SW 1271 (cell line): ENCODE data around the gene CAP2.
A peak's percentile ranks its signal among the peaks of the same experiment; 100 is the strongest.
"Not testable (repeated sequence)": the region's sequence is repeated elsewhere in the genome, so short reads cannot be mapped to it uniquely, and the experiment has no call there.

ENCODE experiments used
- DNase-seq, 2 experiments: peaks; one replicate each; lab custom pipeline; 2025; lab: John Stamatoyannopoulos, UW

CAP2 gene

DNA sequence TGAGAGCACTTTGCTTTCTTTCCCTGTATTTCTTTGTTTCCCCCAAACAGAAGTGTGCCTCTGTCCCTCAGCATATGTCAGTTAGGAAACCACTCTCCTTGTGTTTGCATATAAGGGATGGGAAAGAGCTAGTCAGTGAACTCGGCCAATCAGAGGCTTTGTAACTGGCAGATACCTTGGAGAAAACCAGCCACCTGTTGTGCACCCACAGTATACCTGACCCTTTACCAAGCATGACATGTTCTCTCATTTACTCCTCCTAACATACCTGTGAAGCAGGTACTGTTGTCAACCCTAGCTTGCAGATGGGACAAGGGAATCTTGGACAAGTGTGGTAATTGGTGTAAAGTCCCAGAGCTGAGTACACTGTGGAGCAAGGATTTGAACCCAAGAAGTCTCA, 110.6 kb downstream of the CAP2 start:
- no peak for DNase-seq

DNA sequence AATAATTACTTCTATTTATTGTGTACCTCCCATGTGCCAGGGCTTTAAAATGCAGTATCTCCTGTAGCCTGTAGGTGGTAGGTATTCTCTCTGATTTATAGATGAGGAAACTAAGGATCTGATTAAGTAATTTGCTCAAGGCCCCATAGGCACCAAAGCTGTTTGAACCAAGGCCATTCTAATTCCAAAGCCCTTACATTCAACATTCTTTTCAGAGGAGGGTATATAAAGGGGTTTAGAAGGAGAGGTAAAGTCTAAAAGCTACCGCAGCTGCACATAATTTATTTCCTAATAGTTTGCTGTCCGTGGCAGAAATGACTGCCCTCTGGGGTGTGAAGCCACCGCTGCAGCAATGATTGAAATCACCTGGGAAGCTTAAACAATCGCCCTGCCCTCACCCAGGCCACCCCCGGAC, 111.7 kb downstream of the CAP2 start:
- peak in 1 of 2 experiments; percentile 42 for DNase-seq

DNA sequence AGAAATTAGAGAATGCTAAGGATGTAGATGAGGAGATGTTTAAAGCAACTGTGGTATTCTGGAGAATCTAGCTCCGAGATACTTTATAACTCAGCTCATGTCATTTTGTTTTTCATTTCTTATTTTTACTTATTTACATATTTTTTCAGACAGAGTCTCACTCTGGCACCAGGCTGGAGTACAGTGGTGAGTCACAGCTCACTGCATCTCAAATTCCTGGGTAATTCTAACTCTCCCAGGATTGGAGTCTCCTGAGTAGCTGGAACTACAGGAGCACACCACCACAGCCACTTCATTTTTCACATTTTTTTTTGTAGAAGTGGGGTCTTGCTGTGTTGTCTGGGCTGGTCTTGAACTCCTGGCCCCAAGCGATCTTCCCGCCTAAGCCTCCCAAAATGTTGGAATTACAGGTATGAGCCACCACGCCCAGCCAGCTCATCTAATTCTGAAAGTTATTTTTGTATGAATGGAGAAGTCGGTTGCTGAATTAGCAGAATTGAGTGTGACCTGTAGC, 112.4 kb downstream of the CAP2 start:
- no peak for DNase-seq

DNA sequence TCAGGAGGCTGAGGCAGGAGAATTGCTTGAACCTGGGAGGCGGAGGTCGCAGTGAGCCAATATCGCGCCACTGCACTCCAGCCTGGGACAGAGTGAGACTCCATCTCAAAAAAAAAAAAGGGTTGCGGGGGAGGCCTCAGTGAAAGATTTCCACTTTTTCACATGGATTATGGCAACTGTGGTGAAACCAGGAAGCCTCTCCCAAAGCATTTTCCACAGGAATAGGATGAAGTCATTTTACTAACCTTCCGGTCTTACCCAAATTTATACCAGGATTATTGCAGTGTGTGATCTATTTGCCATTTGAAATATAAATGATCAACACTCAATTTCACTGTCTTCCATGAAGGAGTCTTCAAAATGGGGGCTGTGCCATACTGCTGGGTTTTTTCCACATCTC, 113.1 kb downstream of the CAP2 start:
- no peak for DNase-seq

DNA sequence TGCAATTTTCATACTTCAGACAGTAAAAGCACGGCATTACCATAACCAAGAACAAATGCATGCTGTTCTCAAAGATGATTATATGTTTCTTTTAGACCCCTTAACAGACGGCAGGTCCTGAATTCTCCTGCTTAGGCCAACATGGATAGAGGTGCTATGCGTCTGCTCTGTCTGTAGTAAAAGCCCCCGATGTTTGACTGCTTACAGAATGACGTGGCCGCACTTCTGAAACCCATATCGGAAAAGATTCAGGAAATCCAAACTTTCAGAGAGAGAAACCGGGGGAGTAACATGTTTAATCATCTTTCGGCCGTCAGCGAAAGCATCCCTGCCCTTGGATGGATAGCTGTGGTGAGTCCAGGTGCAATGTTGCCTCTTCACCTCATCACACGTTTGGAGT, 113.6 kb downstream of the CAP2 start:
- DNase-seq: no peak

DNA sequence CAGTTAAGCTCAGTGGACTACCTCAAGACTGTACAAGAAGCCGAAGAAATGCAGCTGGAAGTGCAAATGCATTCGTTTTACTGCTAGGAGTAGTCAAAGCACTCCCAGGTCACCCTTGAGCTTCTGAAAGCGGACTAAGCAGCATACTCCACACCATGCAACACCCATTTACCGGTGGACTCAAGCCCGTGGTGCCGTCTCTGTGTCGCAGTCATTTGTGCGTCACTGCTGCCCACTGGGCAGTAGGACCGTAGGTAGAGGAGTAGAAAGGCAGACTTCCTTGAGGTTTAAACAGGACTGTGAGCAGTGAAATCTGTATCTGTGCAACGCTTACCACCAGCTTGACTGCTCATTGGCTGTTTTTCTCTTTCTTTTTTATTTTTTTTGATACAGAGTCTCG, 117.7 kb downstream of the CAP2 start:
- no peak for DNase-seq

DNA sequence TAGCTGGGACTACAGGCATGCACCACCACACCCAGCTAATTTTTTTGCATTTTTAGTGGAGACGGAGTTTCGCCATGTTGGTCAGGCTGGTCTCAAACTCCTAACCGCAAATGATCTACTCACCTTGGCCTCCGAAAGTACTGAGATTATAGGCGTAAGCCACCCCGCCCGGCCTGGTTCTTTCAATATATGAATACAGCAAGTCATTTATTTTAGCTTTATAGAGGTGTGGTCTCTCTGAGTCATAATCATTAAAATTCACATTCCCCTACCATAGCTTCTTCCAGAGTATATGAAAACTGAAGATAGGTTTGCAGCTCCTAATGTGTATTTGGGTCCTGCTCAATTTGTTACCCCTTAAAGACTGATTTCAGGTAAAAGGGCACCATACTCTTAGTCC, 118.2 kb downstream of the CAP2 start:
- DNase-seq: no peak

DNA sequence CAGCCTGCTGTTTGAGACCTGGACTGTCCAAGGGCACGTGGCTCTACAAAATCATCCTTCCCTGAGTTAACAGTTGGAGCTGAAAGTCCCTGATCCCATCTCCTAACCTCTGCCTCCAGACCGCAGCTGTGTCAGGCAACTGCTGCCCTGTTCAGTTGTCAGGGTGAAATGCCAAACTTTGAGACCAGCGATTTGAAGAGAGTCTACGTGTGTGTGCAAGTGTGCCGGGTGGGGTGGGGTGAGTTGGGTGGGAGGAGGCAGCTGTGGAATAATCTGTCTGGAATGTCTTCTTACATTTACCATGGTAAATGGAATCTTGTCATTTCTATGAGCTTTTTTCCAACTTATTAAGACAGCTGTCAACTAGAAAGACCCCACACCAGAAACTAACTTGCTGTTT, 125.7 kb downstream of the CAP2 start:
- no peak for DNase-seq

DNA sequence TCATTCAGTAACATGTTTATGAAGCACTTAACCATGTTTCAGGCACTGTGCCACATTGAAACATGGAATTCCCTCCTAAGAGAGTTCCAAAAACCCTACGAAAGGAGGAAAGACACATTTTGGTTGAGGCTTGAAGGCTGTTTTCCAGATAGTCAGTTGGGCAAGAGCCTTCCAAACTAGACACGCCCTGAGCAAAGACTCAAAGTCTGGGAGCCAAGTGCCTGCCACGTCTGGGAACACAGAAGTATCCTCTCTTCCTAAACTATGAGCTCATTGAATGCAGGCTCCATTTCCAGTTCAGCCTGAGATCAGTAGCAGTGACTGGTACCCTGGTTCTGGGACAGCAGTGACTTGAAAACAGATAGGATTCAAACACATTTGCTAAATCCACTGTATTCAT, 132.2 kb downstream of the CAP2 start:
- DNase-seq: no peak

DNA sequence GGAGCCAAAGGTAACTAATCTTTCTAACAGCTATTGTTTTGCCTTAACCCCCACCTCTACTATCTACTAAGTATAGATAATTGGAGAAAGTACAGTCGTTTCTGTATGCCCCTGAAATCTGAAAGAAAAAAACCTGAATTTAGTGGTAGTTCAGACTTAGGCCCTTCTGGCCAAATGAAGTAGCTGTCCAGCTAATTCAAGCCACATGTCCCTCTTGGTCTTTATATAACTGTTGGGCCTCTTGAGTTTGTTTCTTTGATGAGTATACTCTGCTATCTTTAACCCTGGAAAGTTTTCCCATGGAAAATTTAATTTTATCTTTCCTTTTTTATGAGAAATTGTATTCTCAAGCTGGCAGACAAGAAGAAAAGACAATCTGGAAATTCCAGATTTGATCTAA, 133.7 kb downstream of the CAP2 start:
- DNase-seq: no peak

DNA sequence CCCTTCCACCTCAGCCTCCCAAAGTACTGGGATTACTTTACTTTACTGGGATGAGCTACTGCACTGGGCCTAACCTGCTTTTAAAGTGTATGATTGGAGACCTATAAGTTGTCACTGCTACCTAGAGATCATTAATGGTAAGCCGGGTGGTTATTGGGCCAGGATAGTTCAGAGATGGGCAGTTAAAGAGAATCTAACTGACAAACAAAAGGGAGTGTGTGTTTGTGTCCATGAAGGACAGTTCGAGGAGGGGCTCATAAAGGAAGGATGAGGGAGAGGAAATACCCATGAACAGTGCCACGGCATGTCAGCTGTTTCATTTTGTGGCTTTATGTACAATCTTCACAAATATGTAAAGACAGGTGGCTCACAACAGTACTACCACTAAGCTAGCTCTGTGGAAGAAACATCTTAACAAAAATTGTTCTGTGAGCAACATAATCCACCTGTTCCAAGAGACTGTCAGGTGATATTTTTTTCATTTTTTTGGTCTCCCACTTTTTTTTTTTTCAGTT, 137.0 kb downstream of the CAP2 start:
- no peak for DNase-seq

DNA sequence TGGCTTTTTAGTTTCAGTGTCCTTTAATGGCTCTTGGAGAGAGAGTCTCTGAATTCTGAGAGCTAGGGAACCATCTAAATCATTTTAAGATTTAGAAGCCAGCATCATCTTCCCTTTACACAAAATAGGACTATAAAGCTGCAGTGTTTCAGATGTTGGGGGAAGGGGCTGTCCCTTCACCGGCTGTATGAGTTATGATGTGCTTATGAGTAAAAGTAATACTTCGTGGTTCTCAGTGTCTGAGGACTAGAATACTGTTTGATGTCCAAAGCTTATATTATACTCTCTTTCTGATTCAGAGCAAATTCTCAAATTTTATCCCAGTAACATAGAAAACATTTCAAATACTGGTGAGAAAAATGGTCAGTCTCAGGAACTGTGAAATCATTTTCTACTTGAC, 143.2 kb downstream of the CAP2 start:
- DNase-seq: no peak

DNA sequence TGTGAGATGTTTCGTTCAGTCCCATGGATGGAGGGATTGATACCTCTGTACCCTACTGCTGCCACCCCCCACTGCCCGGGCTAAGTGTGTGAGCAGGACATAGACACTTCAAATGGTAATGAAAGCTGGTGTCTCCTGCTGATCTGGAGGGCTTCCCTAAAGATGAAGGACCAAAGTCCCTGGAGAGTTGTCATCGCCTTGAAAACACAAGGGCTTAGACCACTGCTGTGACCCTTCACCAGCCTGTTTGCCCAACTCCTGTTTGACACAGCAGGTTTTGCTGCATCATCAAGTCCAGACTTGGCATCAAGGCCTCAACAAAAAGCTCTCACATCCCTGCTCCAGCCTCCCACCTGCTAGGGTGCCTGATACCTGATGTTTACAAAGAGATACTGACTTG, 148.8 kb downstream of the CAP2 start:
- DNase-seq: no peak

DNA sequence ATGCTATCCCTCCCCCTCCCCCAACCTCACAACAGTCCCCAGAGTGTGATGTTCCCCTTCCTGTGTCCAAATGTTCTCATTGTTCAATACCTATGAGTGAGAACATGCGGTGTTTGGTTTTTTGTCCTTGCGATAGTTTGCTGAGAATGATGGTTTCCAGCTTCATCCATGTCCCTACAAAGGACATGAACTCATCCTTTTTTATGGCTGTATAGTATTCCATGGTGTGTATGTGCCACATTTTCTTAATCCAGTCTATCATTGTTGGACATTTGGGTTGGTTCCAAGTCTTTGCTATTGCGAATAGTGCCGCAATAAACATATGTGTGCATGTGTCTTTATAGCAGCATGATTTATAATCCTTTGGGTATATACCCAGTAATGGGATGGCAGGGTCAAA, 152.3 kb downstream of the CAP2 start:
- not testable (repeated sequence) for DNase-seq

DNA sequence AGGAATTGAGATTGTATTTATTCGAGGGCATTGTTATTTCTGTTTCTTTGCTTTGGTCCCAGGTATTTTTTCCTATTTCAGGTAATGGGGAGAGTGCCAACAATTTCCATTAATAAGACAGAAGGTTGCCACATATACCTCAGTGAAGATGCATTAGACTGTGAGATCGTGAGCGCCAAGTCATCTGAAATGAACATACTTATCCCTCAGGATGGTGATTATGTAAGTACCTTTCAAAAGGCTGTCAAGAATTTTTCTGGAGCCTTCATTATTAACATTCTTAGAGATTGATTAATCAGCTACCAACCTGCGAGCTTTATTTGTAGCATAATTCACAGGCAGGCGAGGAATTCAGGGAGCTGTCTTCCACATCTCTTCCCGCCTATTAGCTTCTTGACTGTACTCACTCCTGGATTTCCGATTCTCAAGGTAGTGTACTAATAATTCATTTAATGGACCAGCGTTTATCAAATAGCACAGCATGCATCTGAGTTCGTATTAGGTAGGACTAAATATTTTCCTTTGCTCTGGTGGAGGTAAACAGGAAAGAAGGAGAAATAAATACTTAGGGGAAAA, 158.1 kb downstream of the CAP2 start:
- no peak for DNase-seq

DNA sequence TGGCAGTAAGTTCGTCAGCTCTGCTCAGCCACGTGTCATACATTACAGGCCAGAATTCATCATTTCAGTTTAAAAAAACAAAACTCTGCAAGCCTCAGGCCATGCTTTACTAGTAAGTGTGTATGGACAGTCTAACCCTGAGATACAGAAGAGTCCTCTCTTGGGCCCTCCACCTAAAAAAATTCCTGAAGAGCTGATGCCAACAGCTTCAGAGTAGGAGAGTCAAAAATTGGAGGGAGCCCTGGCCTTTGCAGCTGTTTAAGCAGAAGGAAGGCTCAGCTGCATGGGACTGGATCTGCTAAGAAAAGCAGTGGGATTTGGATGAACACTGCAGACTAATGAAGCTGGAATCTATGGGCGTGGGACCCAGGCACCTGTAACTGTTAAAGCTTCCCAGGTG, 159.5 kb downstream of the CAP2 start:
- DNase-seq: no peak

DNA sequence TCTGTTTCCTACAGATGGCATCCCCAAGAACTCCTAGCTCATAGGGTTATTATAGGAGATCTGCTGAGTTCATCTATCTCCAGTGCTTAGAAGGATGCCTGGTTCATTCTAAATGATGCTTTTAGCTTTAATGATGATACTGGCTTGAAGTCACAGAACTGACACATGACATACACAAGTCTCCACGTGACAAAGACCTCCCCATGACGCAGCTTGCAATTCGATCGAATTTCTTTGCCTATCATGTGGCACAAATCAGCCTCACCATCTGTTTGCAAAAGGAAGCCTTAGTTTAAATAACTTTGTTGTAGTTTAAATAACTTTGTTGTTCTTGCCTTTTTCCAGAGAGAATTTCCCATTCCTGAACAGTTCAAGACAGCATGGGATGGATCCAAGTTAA, 162.6 kb downstream of the CAP2 start:
- no peak for DNase-seq

DNA sequence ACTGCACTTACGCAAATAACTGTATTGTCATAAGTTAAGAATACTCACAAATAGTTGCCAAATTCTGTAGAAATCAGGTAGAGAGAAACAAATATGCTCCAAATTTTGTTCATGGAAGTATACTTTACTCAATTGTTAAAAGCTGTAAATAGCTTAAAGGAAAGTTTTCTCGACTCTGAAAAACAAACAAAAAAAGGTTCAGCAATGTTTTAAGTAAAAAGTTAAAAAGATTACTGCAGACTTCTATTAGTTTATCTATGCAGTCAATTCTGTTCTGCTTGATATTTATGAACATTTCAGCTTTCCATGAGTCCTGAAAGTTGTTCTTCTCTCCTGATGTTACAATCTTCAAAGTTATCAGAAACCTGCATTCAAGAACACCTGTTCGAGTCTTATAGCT, 169.2 kb downstream of the CAP2 start:
- no peak for DNase-seq

DNA sequence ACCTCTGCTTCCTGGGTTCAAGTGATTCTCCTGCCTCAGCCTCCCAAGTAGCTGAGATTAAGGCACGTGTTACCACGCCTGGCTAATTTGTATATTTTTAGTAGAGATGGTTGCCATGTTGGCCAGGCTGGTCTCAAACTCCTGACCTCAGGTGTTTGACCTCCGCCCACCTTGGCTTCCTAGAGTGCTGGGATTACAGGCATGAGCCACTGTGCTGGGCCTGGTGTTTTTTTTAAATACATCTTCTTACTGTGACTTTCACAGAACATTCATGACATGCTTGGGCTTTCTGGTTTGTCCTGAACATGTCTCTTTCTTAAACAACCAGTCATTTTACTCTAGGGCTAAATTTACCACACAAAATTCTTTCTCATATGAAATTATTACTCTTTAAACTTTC, 172.0 kb downstream of the CAP2 start:
- no peak for DNase-seq

DNA sequence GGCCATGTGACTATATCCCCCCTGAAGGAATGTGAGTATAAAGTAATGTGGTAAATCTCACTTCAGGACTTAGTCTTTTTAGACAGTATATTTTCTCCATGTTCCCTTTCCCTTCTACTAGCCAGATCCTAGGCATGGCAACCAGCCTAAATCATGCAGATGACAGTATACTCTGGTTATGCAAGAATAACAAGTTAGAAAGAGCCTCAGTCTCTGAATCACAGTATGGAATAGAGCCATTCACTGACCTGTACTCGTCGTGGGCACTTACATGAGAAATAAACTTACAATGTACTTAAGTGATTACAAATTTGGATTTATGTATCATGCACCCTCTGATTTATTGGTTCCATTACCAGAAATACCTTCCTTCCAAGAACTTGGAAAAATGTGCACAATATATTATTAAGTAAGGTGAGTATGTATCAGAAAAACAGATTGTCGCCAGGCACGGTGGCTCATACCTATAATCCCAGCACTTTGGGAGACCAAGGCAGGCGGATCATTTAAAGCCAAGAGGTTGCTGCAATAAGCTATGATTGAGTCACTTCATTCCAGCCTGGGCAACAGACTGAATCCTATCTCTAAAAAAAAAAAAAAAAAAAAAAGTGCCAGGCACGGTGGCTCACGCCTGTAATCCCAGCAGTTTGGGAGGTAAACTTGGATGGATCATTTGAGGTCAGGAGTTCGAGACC, 181.6 kb downstream of the CAP2 start:
- DNase-seq: no peak

DNA sequence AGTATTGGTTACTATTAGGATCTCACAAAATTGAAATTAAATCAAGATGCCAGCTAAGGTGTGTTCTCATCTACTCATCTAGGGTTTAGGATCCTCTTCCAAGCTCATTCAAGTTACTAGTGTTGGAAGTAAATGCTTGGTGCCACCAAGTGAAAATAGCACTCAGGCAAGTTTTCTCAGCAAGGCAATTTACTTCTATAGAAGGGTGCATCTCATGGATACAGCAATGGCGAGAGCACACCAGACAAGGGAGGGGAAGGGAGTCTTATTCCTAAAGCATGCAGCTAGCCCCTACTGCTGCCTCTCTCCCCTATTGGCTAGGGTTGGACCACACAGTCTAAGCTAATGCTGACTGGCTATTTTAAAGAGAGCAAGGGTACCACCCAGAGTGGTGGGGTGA, 183.7 kb downstream of the CAP2 start:
- DNase-seq: no peak

DNA sequence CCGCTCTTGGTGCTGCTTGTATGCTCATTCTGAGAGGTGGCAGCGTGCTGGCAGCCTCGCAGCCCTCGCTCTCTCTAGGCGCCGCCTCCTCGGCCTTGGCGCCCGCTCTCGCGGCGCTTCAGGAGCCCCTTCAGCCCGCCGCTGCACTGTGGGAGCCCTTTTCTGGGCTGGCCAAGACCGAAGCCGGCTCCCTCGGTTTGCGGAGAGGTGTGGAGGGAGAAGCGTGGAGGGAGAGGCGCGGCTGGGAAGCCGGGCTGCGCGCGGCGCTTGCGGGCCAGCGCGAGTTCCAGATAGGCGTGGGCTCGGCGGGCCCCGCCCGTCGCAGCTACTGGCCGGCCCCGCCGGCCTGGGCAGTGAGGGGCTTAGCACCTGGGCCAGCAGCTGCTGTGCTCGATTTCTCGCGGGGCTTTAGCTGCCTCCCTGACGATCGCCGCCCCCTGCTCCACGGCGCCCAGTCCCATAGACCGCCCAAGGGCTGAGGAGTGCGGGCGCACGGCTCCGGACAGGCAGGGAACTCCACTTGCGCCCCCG, 187.2 kb downstream of the CAP2 start:
- DNase-seq: no peak

DNA sequence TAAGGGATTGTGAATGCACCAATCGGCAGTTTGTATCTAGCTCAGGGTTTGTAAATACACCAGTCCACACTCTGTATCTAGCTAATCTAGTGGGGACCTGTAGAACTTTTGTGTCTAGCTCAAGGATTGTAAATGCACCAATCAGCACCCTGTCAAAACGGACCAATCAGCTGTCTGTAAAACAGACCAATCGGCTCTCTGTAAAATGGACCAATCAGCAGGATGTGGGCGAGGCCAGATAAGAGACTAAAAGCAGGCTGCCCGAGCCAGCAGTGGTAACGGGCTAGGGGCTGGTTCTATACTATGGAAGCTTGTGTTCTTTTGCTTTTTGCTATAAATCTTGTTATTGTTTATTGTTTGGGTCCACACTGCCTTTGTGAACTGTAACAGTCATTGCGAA, 187.9 kb downstream of the CAP2 start:
- DNase-seq: not testable (repeated sequence)

DNA sequence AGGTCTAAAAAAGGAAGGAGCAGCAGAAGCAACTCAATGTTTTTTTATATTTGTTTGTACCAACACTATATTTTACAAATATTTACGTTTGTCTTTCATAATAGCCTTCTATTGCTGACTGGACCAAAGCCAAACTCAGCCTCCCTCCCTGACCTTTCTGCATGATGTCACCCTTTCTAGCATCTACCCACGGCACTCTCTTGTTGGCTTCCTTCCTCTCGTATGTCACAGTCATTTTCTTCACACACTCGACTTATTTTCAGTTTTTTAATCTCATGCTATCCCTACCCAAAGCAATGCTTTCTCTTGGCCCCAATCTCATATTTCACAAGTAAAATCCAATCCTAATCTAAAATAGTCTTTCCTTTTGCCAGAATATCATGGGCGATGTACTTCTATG, 190.4 kb downstream of the CAP2 start:
- DNase-seq: no peak
